Measurements from ENCODE around the gene ITGB7. TPM values are rescaled to one million over a fixed set of nuclear protein-coding genes. Genes with fewer than 3 reads are reported as not detected.

ITGB7 gene
- total RNA-seq, 1 donor from 2014 or later, result not detected

DNA sequence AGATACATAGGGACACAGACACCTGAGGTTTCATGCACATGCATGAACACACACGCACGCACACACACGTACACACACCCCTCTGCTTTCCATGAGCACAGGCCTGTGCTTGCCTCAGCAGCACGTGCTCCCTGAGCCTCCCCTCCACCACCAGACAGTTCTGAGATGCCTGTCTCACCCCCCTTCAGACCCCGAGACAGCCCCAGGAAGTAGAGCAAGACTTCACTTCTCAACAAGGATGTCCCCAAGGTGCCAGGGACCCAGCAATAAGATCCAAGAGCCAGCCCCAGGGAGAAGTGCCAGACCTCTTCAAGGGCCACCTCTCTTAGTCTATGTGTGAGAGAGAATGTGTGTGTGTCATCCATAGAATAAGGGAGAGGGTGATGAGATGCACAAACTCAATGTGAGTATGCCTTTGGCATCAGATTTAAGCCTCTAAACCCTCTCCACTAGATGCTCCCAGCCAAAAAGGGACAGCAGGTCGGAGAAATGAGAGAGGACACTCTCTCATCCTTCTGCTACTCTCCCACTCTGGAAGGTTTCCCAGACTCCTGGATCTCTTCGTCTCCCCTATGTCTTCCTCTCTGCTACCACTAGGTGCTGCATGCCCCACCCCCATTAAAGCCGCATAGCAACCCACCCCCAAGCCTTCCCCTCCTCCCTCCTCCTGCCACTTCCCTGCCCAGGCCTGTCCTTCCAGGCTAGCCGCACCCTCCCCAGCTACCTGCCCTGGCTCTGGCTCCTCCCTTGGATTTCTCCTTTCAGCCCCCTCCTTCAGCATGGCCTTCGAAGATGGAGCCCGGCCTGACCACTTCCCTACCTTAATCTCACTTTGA, 17.2 kb upstream of the ITGB7 start:
- TF ChIP-seq, protein P1, sequence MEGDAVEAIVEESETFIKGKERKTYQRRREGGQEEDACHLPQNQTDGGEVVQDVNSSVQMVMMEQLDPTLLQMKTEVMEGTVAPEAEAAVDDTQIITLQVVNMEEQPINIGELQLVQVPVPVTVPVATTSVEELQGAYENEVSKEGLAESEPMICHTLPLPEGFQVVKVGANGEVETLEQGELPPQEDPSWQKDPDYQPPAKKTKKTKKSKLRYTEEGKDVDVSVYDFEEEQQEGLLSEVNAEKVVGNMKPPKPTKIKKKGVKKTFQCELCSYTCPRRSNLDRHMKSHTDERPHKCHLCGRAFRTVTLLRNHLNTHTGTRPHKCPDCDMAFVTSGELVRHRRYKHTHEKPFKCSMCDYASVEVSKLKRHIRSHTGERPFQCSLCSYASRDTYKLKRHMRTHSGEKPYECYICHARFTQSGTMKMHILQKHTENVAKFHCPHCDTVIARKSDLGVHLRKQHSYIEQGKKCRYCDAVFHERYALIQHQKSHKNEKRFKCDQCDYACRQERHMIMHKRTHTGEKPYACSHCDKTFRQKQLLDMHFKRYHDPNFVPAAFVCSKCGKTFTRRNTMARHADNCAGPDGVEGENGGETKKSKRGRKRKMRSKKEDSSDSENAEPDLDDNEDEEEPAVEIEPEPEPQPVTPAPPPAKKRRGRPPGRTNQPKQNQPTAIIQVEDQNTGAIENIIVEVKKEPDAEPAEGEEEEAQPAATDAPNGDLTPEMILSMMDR (IDR thresholded peaks at IDR 0.05; ENCODE audit: partially characterized antibody, unreplicated experiment), result peak; percentile 23
- H3K4me3 Mint-ChIP-seq (ENCODE audit: unreplicated experiment), result no peak overlapping the region
- H3K36me3 Mint-ChIP-seq (ENCODE audit: unreplicated experiment), result no peaks in the 10 kb centered on the region
- no peak overlapping the region for H3K27ac Mint-ChIP-seq (ENCODE audit: unreplicated experiment)
- peaks cover 12% of the 10 kb centered on the region for H3K4me1 Mint-ChIP-seq (ENCODE audit: low read depth, unreplicated experiment)
- DNase-seq, result no peak
- peaks cover 28% of the 10 kb centered on the region for H3K27me3 Mint-ChIP-seq (ENCODE audit: unreplicated experiment)
- peaks cover 15% of the 10 kb centered on the region for H3K9me3 Mint-ChIP-seq (ENCODE audit: unreplicated experiment)

DNA sequence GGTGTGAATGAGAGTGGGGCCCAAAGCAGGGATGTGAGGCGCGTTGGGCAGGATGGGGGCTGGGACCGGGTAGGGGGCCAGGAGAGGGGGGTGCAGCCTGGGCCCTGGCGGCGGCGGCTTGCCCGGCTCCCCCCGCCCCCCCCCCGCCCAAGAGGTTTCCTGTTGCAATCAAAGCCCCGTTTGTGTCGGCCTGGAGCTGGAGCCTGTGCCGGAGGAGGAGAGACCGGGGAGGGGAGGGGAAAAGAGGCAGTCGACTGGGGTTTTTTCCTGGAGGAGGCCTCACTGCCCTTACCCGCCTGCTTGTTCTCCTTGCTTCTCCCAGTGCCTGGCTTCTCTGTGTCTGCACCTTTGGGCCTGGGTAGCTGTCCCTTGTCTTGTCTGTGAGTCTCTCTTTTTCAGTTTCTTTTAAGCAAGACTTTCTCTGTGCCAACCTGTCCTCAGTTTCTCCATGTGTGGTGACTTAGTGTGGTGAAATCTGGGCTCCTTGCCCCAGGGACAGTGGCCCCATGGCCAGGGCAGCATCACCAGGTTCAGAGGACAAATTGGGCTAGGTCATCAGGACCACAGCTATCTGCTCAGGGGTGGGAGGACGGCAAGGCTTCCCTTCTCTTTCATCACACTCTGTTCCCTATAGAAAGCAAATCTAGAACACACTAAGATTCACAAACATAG, 16.5 kb upstream of the ITGB7 start:
- Mint-ChIP-seq H3K27me3 (ENCODE audit: unreplicated experiment) (peaks cover 30% of the 10 kb centered on the region), H3K4me3 (ENCODE audit: unreplicated experiment) (no peak overlapping the region), H3K9me3 (ENCODE audit: unreplicated experiment) (peaks cover 15% of the 10 kb centered on the region), H3K36me3 (ENCODE audit: unreplicated experiment) (no peaks in the 10 kb centered on the region), H3K4me1 (ENCODE audit: low read depth, unreplicated experiment) (peaks cover 12% of the 10 kb centered on the region), H3K27ac (ENCODE audit: unreplicated experiment) (no peak overlapping the region)
- DNase-seq, result no peak
- TF ChIP-seq, protein P1 (IDR thresholded peaks at IDR 0.05; ENCODE audit: partially characterized antibody, unreplicated experiment), result no peak

DNA sequence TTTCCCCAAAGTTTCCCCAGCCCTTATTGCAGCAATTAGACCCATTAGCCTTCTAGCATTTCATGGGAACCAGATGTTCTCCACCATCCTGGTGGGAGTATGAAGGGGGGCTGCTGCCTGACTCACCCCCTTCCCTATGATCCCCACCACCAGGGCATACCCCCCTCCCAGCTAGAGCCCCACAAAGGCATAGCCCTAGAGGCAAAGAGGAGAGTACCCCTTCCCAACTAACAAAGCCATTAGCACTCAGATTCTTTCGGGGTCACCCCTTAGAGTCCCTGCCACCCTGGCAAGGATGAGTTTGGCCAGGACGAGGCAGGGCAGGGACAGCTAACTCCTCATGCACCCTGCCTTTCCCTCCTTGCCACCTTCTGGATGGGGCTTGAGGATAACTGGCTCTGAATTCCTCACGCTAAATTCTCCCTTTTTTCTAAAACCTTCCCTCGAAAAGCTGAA, 15.8 kb upstream of the ITGB7 start:
- TF ChIP-seq, protein P1 (IDR thresholded peaks at IDR 0.05; ENCODE audit: partially characterized antibody, unreplicated experiment), result no peak
- Mint-ChIP-seq H3K36me3 (ENCODE audit: unreplicated experiment) (no peaks in the 10 kb centered on the region), H3K27ac (ENCODE audit: unreplicated experiment) (no peak overlapping the region), H3K4me3 (ENCODE audit: unreplicated experiment) (no peak overlapping the region), H3K9me3 (ENCODE audit: unreplicated experiment) (peaks cover 15% of the 10 kb centered on the region), H3K27me3 (ENCODE audit: unreplicated experiment) (peaks cover 26% of the 10 kb centered on the region), H3K4me1 (ENCODE audit: low read depth, unreplicated experiment) (peaks cover 12% of the 10 kb centered on the region)
- no peak for DNase-seq

DNA sequence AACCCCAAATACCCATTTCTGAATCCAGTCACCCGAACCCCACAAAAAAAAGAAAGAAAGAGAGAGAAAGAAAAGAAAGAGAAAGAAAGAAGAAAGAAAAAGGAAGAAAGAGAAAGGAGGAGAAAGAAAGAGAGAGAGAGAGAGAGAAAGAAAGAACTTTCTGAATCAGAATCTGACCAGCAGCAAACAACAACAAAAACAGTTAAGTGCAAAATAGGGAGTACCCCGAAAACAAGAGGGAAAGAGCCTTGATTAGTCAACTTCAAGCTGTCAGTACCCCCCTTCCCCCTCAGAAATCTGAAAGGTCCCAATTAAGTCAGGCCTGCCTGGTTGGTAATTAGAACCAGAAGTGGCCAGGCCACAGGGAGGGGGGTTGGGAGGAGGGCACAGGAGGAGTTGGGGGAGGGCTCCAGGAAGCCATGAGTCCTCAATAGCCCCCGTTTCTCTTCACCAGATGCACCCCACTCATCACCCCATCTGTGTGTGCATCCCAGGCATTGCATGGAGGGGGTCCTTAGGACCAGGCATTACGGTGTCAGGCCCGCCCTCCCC, 15.2 kb upstream of the ITGB7 start:
- Mint-ChIP-seq H3K36me3 (ENCODE audit: unreplicated experiment) (no peaks in the 10 kb centered on the region), H3K4me1 (ENCODE audit: low read depth, unreplicated experiment) (peaks cover 12% of the 10 kb centered on the region), H3K27ac (ENCODE audit: unreplicated experiment) (no peak overlapping the region), H3K27me3 (ENCODE audit: unreplicated experiment) (peaks cover 26% of the 10 kb centered on the region), H3K9me3 (ENCODE audit: unreplicated experiment) (peaks cover 15% of the 10 kb centered on the region), H3K4me3 (ENCODE audit: unreplicated experiment) (peak overlapping the region; percentile 71)
- no peak for DNase-seq
- TF ChIP-seq, protein P1 (IDR thresholded peaks at IDR 0.05; ENCODE audit: partially characterized antibody, unreplicated experiment), result no peak
